ENCODE results near the gene POU2F3.

POU2F3 gene

DNA sequence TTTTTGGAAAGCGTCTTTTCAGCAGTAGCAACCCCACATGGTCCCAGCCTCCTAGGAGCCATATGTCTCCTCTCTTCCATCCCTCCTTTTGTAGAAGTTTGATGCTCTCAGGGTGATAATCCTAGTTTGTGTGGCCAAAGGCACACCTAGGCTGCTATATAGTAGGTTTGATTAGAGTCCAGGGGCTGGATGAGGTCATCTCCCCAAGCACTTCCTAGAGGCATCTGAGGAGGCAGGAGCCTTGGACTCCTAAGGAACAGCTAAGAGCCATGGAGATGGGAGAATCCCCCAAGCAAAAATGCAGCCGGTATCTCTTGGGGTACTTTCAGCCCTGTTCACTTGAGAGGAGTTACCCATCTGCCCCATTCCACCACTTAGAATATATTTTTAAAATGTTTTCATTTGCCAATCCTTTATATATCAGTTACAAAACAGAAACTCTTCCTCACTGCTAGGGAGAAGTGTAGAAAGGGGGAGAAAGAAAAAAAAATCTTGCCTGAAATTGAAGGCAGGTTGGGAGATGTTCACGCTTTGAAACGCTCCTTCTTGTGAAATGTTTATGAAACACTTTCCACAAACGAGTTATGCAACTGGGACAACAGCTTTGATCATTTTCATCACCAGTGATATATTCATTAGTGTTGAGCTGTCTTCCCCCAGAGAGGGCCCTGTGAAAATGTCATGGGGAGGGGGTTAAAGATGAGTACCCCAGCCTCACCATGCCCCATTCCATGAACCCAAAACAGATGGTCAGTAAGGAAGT, 53.3 kb downstream of the POU2F3 start:
- no peak for DNase-seq

DNA sequence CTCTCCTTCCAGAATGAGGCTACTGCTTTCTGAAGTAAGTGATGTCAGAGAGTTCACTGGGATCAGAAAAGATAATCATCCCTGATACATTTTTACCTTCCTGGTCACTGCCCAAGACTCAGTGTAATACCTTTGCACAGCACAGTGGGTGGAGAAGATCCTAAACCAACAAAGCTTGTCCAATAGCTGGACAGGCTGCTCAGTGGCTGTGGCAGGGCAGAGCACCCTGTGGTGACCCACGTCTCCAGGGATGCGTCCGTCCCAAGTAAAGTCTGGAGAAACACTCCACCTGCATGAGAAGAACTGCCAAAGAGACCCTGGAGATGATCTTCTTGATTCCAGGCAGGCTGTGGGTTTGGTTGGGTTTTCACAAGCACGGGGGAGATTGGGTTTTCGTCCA, 54.2 kb downstream of the POU2F3 start:
- no peak for DNase-seq

DNA sequence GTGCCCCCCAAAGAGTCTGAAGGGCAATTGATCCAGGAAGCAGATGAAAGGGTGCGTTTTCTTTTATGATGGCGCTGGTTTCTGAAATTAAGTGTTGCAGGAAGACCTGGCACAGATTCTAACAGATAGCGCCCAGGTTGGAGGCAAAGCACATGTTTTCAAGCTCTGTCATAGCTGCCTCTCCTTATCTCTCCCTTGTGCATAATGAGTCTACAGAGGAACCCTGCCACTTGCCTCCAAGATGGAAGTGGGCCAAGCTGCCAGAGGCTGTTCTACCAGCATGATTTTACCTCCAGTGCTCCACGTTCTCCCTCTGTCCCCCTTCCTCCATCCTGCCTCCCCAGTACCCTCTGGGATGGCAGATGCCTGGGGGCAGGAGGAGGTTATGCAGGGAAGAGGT, 55.2 kb downstream of the POU2F3 start:
- no peak for DNase-seq

DNA sequence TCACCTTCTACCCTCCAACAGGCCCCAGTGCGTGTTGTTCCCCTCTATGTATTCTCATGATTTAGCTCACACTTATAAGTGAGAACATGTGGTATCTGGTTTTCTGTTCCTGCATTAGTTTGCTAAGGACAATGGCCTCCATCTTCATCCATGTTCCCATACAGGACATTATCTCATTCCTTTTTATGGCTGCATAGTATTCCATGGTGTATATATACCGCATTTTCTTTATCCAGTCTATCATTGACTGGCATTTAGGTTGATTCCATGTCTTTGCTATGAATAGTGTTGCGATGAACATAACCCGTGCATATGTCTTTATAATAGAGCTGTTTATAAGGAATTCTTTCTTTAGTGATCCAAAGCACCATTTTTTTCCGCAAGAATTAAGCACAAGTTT, 56.6 kb downstream of the POU2F3 start:
- DNase-seq = no peak

DNA sequence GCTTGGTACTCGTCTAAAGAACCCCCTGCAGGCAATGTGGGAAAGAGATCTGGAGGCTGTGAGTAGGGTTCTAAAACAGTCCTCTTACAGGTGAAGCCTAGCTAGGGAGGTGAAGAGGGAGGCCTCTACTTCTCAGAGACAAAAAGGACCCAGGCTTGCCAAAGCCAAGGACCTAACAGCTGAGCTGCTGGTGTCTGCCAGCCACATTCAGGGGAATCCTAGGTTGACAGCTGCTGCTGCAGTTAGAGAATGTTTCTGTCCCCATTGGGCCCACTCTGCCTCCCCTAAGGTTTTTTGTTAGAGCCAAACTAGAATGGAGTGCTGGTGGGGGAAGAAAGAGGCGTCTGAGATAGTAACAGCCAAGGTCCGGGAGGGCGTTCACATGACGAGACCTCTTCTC, 58.5 kb downstream of the POU2F3 start:
- no peak for DNase-seq

DNA sequence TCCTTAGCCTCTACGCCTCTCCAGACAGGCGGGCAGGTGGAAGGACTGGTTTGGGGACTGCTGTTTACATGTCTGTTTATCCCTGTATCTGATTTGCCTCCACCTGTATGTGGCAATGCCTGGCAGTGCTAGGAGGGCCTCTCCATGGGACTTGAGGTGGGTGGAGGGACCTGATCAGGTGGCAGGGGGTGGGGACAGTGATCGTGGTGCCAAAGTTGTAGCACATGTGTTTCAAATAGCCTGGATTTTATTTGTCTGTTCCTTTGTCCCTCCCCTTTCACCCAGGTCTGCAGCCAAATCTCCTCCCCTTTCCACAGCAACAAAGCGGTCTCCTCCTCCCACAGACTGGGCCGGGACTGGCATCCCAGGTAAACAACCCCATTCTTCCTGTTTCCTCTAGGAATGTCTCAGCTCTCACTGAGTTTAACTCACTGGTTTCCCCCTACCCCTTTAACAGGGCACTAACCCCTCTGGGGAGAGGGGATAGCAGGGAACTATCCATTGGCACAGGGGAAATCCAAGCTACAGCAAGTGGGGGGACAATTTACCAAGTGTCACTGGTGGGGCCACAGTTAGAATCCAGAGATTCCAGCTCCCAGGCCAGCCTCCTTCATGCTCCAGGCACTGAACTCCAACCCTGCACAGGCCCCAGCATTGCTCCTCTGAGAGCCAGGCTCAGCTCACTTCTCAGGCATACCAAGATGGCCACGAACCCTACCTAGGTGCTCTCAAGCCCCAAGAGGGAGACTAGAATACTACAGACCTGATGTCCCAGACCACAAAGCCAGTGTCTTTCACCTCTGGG, 62.3 kb downstream of the POU2F3 start:
- peak; percentile 72 for DNase-seq

DNA sequence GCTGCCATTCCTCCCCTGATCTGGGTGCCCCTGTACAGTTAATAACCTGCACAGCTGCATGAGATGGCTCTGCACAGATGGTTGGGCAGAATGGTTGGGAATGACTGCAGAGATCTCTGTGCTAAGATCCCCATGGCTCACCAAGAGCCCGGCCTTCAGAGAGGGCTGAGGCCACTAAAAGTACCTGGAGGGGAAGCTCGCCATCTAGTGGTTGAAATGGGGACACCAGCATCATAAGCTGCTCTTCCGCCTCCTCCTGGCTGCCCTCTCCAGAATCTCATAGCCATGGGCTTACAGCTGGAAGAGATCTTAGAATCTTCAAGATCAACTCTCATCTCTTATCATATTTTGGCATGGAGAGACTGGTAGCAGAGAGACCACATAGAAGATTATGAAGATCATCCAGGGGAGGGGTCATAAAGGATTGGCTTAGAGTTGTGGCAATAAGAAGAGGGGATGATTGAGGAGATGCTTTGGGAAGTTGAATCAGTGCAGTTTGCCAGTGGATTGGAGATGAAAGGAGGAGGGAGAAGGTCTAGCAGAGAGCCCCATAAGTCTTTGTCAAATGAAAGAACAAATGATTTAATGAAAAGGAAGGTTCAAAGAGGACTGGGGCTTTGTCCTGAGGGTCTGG, 63.2 kb downstream of the POU2F3 start:
- peak; percentile 89 for DNase-seq

DNA sequence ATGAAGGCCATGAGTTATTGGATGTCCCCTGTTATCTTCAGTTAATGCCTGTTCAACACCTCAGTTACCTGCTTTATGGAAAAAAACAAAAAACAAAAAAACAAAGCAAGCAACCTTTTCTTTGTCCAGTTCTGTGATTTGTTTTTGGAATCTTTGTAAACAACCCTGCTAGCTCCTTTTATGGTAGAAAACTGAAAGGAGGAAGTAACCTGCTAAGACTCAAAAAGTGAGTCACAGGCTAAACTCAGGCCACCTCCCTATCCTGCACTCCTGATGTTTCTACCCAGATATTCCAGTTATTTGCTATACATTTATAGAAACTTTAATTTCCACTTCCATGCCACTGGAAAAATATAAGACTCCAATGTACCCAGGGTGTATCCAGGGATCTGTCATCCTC, 64.6 kb downstream of the POU2F3 start:
- no peak for DNase-seq

DNA sequence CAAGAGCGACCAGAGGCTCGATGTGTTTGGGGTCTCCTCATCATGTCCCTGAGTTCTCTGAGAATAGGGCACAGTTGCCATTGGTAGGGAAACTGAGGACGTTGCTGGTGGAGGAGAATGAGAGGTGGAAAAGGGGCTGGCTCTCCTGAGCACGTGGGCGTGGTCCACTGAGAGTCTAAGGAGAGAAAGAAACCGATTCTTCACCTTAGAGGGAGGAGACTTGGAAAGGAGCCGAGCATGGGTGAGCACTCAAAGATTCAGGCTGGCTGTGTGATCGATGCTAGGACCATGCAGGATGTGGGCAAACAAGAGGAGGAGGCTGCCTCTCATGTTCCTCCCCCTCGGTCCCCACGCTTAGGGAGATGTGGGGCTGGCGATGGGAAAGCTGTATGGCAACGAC, 65.3 kb downstream of the POU2F3 start:
- no peak for DNase-seq

DNA sequence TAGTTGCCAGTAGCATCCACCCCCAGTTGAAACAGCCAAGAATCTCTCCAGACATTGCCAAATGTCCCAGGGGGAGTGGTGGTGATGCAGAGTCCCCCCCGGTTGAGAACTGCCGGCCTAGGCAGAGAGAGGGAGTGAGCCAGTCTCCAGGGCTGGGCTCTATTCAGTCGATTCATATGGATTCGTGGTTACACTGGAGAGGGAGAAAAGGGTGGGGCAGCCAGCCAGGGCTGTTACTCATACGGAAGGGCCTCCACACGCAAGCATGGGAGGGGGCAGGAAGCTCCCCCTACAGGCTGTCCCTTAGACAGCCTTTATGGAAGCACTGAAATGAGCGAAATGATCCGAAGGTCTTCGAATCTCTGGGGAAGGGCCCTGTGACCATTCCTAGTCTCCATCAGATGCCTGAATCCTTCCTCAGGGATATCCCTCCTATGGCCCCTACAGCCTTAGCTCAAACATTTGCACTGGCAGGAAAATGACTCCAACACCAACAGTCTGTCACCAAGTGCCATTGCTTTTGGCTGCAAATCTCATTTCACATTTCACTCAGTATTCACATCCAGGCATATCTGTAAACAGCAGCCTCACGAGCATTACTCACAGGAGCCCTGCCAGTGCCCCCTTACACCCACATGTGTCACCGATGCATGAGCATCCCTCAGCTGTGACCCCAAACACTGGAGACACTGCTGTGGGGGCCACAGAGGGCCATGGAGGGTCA, 66.7 kb downstream of the POU2F3 start:
- DNase-seq = peak; percentile 35

DNA sequence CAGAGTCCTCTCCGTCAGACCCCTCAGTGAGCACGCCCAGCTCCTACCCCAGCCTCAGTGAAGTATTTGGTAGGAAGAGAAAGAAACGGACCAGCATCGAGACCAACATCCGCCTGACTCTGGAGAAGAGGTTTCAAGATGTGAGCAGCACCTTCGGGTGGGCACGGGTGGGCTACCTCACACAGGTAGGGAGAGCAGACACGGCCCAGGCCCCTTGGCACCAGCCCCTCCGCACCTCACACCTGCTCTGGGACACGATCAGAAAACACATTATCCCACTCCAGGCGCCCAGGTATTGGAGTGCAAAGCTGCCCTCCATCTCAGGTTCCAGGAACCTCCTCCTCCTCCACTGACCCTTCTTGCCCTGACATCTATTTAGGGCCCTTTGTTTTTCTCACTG, 67.5 kb downstream of the POU2F3 start:
- DNase-seq = no peak

DNA sequence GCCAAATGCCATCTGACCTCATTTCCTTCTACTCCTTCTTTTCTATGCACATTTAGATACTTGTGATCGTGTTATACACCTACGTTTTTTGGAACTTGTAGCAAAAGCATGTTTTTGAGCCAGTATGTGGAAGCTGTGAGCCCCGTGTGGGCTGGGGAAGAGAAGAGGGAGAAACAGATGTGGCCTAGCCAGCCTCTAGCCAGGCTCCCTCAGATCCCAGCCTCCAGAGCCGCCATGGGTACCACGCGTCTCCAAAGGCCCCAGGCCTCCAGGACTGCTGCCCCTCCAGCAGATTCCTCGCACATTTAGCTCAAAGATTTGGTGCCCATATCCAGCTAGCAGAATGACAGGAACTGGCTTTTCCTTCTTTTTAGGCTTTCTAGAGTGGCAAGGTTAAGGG, 68.1 kb downstream of the POU2F3 start:
- no peak for DNase-seq

DNA sequence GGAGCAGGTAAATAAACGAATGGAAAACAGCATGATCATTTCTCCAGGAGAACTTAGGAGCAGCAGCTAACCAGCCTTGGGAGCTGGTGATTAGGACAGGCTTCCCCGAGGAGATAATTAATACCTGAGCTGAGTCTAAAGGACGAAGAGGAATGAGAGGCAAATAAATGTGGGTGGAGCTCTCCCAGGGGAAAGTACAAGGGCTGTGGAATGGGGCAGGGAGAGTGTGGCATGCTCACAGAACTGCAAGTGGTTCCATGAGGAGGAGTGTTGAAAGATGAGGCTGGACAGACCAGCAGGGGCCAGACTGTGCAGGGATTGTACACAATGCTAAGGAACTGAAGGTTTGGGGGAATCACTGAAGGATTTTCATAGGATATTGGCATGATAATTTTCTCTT, 70.9 kb downstream of the POU2F3 start:
- DNase-seq = no peak

DNA sequence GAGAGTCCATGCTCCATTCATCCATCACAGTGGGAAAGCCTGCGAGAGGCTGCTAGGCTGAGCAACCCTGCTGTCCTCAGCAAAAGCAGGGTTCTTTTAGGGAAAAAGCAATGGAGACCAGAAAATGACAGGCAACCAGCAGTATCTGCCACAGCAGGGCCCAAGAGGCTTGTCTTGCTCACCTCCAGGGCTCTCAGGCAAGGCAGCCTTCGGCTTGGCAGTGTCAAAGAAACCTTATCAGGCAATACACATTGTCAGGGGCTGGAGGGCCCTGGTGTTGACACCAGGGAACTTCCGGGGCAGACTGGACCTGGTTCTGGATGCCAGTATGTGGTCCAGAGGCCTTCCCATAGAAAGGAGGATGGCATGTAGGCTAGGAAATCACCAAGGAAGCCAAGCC, 74.9 kb downstream of the POU2F3 start:
- DNase-seq = no peak

DNA sequence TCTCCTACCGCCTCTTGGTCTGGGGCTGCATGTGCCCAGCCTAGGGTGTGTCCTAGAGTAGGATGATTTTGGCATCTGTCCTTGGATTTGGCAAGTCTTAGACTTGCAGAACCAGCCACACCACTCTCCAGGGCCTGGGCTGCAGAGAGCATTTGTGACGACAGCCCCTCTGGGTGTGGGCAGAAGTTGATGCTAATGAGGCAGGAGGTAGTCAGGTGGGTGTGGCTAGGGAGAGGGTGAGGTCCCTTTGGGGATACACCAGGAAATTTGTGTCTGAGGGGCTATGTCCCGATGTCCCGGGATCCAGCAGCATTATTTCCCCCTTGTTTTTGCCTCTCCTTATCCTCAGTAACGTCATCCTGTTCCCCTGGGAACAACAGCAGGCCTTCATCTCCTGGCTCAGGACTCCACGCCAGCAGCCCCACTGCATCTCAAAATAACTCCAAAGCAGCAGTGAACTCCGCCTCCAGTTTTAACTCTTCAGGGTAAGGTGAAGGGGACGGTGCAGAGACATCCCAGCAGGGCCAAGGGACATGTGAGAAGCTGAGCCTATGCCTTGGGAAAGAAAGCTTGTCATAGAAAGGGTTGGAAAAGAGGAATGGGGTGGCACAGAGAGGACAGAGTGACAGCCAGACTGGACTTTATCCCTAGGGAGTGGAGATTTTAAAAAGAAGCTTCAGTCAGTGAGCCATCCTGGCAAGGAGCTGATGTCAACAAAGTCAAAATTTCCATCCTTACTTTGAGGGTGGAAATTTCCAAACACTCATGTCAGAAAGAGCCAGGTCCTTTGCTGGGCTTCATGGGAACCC, 77.1 kb downstream of the POU2F3 start:
- DNase-seq = peak; percentile 41

DNA sequence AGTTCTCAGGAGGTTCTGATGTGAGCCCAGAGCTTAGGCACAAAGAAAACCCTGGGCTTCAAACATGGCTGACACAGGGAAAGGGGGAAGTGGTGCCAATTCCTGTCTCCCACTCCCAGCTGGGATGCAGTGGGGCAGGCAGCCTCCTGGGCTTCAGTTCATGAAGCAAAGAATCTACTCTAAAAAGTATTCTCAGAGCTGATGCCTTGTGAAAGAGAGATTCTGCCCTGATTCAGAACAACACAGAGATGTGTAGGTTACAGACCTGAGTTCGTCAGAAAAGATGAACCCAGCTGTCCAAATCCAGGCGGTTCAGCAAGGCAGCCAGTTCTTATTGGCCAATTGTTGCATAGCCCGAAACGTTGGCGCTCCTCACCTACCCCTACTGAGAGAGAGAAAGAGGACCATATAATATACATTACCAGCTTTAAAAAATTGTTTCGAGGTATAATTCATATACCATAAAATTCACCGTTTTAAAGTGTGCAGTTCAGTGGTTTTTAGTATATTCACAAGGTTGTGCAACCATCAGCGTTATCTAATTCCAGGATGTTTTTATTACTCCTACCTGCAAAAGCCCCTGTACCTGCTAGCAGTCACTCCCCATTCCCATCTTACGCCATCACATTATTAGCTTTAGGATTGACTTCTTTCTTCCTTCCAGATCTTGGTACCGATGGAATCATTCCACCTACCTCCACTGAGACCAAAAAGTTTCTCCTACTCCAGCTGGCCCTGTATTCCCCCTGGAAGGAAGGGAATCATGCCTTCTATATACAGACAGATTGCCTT, 77.9 kb downstream of the POU2F3 start:
- DNase-seq = no peak

DNA sequence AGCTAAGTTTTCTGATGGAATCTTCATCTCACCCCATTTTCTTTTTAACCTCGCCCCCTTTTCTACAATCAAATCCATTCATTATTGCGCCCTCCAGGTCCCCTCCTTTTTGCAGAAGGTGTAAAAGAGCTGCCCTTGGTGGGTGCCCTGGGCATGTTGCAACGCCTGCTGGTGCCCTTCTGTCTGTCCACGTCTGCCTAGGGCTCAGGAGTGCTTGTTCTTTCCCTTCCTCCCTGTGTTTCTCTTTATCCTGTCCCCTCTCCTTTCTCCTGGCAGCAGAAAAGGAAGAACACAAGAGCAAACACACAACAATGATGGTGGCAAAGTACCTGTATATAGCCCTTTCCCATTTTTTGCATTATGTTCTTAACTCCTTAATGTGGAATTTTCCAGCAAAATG, 79.0 kb downstream of the POU2F3 start:
- DNase-seq = no peak

DNA sequence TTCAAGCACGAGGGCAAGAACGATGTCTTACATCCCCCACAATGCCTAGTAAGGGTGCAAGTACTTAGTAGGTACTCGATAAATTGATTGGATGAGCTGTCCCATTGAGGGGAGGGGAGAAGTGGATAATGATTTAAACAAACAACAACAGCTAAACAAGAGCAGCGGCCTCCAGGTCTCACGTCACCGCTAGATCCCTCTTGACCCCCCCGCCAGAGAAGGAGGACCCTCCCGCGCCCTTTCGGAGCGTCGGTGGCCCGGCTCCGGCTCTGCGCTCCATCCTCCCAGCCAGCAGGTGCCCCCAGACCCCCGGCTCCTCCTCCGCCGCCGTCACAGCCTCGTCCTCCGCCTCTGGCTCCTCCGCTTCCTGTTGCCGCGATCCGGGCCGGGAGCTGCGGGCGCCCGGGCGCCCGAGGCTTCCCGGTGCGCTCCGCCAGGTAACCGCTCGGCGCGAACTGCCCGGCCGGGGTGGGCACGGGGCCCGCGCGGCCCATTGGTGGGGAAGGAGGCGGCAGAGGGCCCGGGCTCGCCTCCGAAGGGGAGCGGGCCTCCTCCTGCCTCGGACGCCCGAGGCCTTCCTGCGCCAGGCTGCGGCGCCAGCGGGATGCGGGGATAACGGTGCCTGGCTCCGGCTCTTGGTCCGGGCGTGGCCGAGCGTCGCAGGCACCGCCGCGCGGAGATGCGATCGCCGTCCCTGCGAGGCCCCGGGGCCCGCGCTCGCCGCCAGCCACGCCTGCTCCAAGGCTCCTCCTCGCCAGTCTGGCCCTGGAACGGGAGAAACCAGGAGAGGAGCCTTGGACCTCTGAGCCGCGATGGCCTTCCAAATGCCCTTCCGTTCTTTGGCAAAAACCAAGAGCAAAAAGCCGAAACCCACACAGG, 85.2 kb downstream of the POU2F3 start, which contains the start of gene TLCD5:
TSS of gene TLCD5 (plus strand) at position 368 of the 879 bp plus-strand sequence. CDS start 2,143 bp downstream, outside the sequence.
- DNase-seq = peak; percentile 96

DNA sequence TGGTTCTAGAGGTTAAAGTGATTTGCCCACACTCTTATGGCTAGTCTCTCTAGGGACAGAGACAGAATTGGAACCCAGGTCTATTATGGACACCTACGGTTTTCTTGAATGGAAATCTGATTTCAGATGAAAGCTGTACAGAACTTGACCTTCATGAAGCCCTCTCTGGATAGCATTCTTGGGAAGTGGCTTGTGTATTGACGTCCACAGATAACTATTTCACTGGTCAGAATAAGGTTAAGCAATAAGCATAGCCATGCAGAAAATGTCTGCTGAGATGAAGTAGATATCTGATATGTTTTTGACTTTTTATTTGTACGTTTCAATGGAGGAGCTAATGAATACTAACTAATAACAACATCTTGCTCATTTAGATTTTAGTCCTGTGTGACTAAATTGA, 86.3 kb downstream of the POU2F3 start:
- no peak for DNase-seq

DNA sequence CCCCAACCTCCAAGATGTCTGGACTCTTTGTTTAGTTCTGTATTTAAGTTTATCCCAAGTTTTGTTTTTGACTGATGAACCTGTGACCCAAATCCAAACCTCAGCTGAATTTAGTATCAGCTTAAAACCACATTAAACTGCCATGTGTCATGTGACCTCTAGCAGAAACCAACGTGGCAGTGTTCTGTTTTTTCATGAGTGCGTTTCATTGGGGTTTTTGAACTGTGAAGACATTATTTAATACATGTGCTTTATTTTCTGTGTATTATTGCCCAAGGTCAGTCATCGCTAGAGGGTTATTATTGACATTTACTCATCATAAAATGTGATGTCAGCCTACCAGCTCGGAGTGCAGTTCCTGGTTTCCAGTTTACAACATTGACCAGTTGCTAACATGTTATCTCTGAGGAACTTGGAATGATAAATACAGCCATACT, 86.9 kb downstream of the POU2F3 start:
- DNase-seq = no peak

Measured in NCI-H526 treated with DMSO at 0.1 percent for 48 hours (cell line).